Superior temporal gyrus (tissue), 1 donor: ENCODE data around the gene DCAF5.
"Not testable (repeated sequence)": the region's sequence is repeated elsewhere in the genome, so short reads cannot be mapped to it uniquely, and the experiment has no call there.

Source experiments
- DNase-seq: peaks from one replicate; pipeline ENCODE4 v3.0.0-alpha.2; 2016; ENCODE audit errors: extremely low spot score

DCAF5 gene

GRCh38 chr14:69042787-69043444 is 110.0 kb downstream of the DCAF5 start:
- peak; percentile 53 for DNase-seq

GRCh38 chr14:69042299-69042698 is 110.6 kb downstream of the DCAF5 start:
- DNase-seq = no peak

- no peak for DNase-seq
Observed at GRCh38 chr14:69041783-69042182, 111.1 kb downstream of the DCAF5 start.

- no peak for DNase-seq
Observed at GRCh38 chr14:69040353-69040752, 112.6 kb downstream of the DCAF5 start.

- DNase-seq = no peak
Observed at GRCh38 chr14:69039288-69039628, 113.7 kb downstream of the DCAF5 start.

GRCh38 chr14:69038455-69039287 is 114.2 kb downstream of the DCAF5 start:
- DNase-seq = no peak

GRCh38 chr14:69037790-69038454 is 115.0 kb downstream of the DCAF5 start:
- no peak for DNase-seq

GRCh38 chr14:69036757-69037506 is 116.0 kb downstream of the DCAF5 start:
- no peak for DNase-seq

GRCh38 chr14:69034612-69035262 is 118.2 kb downstream of the DCAF5 start:
- no peak for DNase-seq

GRCh38 chr14:69027242-69027913 is 125.5 kb downstream of the DCAF5 start:
- DNase-seq = no peak

GRCh38 chr14:69023035-69023434 is 129.9 kb downstream of the DCAF5 start:
- DNase-seq = no peak

GRCh38 chr14:69022093-69022492 is 130.8 kb downstream of the DCAF5 start:
- not testable (repeated sequence) for DNase-seq

- DNase-seq = no peak
Observed at GRCh38 chr14:69017706-69018105, 135.2 kb downstream of the DCAF5 start.

GRCh38 chr14:69014829-69015259 is 138.1 kb downstream of the DCAF5 start:
- DNase-seq = no peak

GRCh38 chr14:69013943-69014782 is 138.8 kb downstream of the DCAF5 start:
- DNase-seq = no peak

- no peak for DNase-seq
Observed at GRCh38 chr14:69012256-69012953, 140.5 kb downstream of the DCAF5 start.

- DNase-seq = no peak
Observed at GRCh38 chr14:69010648-69011047, 142.3 kb downstream of the DCAF5 start.

- no peak for DNase-seq
Observed at GRCh38 chr14:69008421-69008884, 144.5 kb downstream of the DCAF5 start.

GRCh38 chr14:69006346-69006745 is 146.6 kb downstream of the DCAF5 start:
- no peak for DNase-seq
